BJ (cell line): ENCODE results near the gene SYNE2. TPM values are rescaled to one million over a fixed set of nuclear protein-coding genes. Genes with fewer than 3 reads are reported as not detected.

ENCODE experiments used
- CTCF ChIA-PET: fragments of 350-600 bp; formaldehyde crosslinking; extraction: SDS; loops from one replicate; lab custom pipeline; 2021; ENCODE audit warnings: antibody characterized with exemption, inconsistent platforms; lab: Yijun Ruan, JAX
- POLR2A ChIA-PET: fragments of 300-600 bp; sonication (Branson Sonifier 250); formaldehyde crosslinking; extraction: SDS; loops from one replicate; lab custom pipeline; 2021; ENCODE audit warnings: antibody characterized with exemption; lab: Charles Lee
- DNase-seq: peaks from one replicate; pipeline ENCODE4 v3.0.0-alpha.2; 2011; ENCODE audit warnings: low read depth
- H3K27me3 ChIP-seq: 2 replicates; pipeline ENCODE4 v1.6.0; 2011; ENCODE audit warnings: low read length; ENCODE audit not compliant: control insufficient read depth, insufficient read depth
- H3K36me3 ChIP-seq: 2 replicates; pipeline ENCODE4 v1.5.1; 2011; ENCODE audit warnings: low read length; ENCODE audit not compliant: control insufficient read depth, insufficient read depth
- H3K4me3 ChIP-seq: 2 replicates; pipeline ENCODE4 v1.5.1; 2011; ENCODE audit warnings: low read depth, mild to moderate bottlenecking, control low read depth, low read length
- CTCF ChIP-seq: IDR thresholded peaks from 2 replicates; pipeline ENCODE4 v1.5.1; 2011; ENCODE audit warnings: low read depth, mild to moderate bottlenecking, control low read depth, inconsistent platforms, low read length, moderate library complexity; ENCODE audit not compliant: insufficient read depth
- polyA plus RNA-seq: library from polyadenylated mRNA; depleted of rRNA; stranded (reverse); fragments of >200 nt; gene quantifications from 2 replicates; pipeline ENCODE4 v1.2.3, GENCODE V29; 2011

Gene SYNE2
- polyA plus RNA-seq, 1 experiment, result 5.2 TPM

GRCh38 chr14:64109819-64110554 is 257.2 kb downstream of the SYNE2 start:
- Histone ChIP-seq H3K27me3 (no peaks in the 10 kb centered on the region), H3K36me3 (no peaks in the 10 kb centered on the region), H3K4me3 (no peak overlapping the region)
- no peak for TF ChIP-seq CTCF
- CTCF ChIA-PET, result interaction anchor here (1.1 kb wide), 1 partner anchor 12 kb away, joined by 3 read pairs; no protein-coding TSS in a partner anchor
- no peak for DNase-seq
- POLR2A ChIA-PET, result no interaction called here

GRCh38 chr14:64110802-64111201 is 258.0 kb downstream of the SYNE2 start:
- no peak for TF ChIP-seq CTCF
- POLR2A ChIA-PET, result no interaction called here
- CTCF ChIA-PET, result interaction anchor here (1.1 kb wide), 1 partner anchor 11 kb away, joined by 3 read pairs; no protein-coding TSS in a partner anchor
- Histone ChIP-seq H3K27me3 (no peaks in the 10 kb centered on the region), H3K36me3 (no peaks in the 10 kb centered on the region), H3K4me3 (no peak overlapping the region)
- DNase-seq, result no peak

GRCh38 chr14:64112867-64113678 is 260.3 kb downstream of the SYNE2 start:
- Histone ChIP-seq H3K4me3 (no peak overlapping the region), H3K36me3 (no peaks in the 10 kb centered on the region), H3K27me3 (no peaks in the 10 kb centered on the region)
- no peak for TF ChIP-seq CTCF
- DNase-seq, result no peak
- POLR2A ChIA-PET, result no interaction called here
- CTCF ChIA-PET, result interaction anchor here (0.6 to 1.2 kb wide), 2 partner anchors 10 to 190 kb away, joined by 3 read pairs; no protein-coding TSS in a partner anchor

- ChIA-PET CTCF (interaction anchor here (0.5 to 1.2 kb wide), 2 partner anchors 9 to 101 kb away, joined by 3 read pairs; no protein-coding TSS in a partner anchor), POLR2A (no interaction called here)
- TF ChIP-seq CTCF, result no peak
- no peak for DNase-seq
- H3K4me3 ChIP-seq, result no peak overlapping the region
- H3K36me3 ChIP-seq, result no peaks in the 10 kb centered on the region
- H3K27me3 ChIP-seq, result no peaks in the 10 kb centered on the region
Observed at GRCh38 chr14:64114166-64114565, 261.4 kb downstream of the SYNE2 start.

GRCh38 chr14:64114796-64115195 is 262.0 kb downstream of the SYNE2 start:
- no peak for TF ChIP-seq CTCF
- ChIA-PET POLR2A (no interaction called here), CTCF (interaction anchor here (0.5 to 1.2 kb wide), 2 partner anchors 9 to 102 kb away, joined by 3 read pairs; no protein-coding TSS in a partner anchor)
- DNase-seq, result no peak
- Histone ChIP-seq H3K36me3 (no peaks in the 10 kb centered on the region), H3K4me3 (no peak overlapping the region), H3K27me3 (no peaks in the 10 kb centered on the region)
